GM06990 (cell line): ENCODE measurements around the gene MR1.
A peak's percentile ranks its signal among the peaks of the same experiment; 100 is the strongest.

ENCODE experiments used
- DNase-seq: peaks from one replicate; pipeline ENCODE4 v3.0.0-alpha.2; 2011; ENCODE audit not compliant: insufficient read length; ENCODE audit errors: extremely low read depth
- H3K27me3 ChIP-seq: replicated peaks from 2 replicates; pipeline ENCODE4 v1.6.0; 2011; ENCODE audit warnings: low read length; ENCODE audit not compliant: control insufficient read depth, insufficient read depth
- H3K36me3 ChIP-seq: 2 replicates; pipeline ENCODE4 v1.5.1; 2011; ENCODE audit warnings: low read length; ENCODE audit not compliant: control insufficient read depth, insufficient read depth
- H3K4me3 ChIP-seq: replicated peaks from 2 replicates; pipeline ENCODE4 v1.5.1; 2011; ENCODE audit warnings: low read depth, mild to moderate bottlenecking, control low read depth, low read length
- CTCF ChIP-seq: IDR thresholded peaks from 2 replicates; pipeline ENCODE4 v1.5.1; 2011; ENCODE audit warnings: low read length, control low read depth, mild to moderate bottlenecking, inconsistent platforms; ENCODE audit not compliant: insufficient read depth, poor library complexity, severe bottlenecking

MR1 gene

GRCh38 chr1:181097242-181097641 is 63.5 kb downstream of the MR1 start:
- no peak for DNase-seq
- no peaks in the 10 kb centered on the region for H3K27me3 ChIP-seq
- H3K36me3 ChIP-seq = peaks cover 10% of the 10 kb centered on the region
- H3K4me3 ChIP-seq = no peak overlapping the region
- TF ChIP-seq CTCF = no peak

- DNase-seq = peak; percentile 81
- Histone ChIP-seq H3K4me3 (peak overlapping the region; percentile 23), H3K27me3 (no peaks in the 10 kb centered on the region), H3K36me3 (peaks cover 4% of the 10 kb centered on the region; the same call in 1 of the 2 replicates)
- no peak for TF ChIP-seq CTCF
Measured at GRCh38 chr1:181099152-181100014, 65.6 kb downstream of the MR1 start.

GRCh38 chr1:181100015-181100905 is 66.5 kb downstream of the MR1 start:
- TF ChIP-seq CTCF = no peak
- peak; percentile 70 for DNase-seq
- Histone ChIP-seq H3K27me3 (no peaks in the 10 kb centered on the region), H3K36me3 (peaks cover 1% of the 10 kb centered on the region; the same call in 1 of the 2 replicates), H3K4me3 (peak overlapping the region; percentile 23)

- no peaks in the 10 kb centered on the region for H3K27me3 ChIP-seq
- DNase-seq = no peak
- H3K4me3 ChIP-seq = no peak overlapping the region
- TF ChIP-seq CTCF = no peak
- no peaks in the 10 kb centered on the region for H3K36me3 ChIP-seq
Measured at GRCh38 chr1:181100934-181101333, 67.2 kb downstream of the MR1 start.

- no peak for TF ChIP-seq CTCF
- Histone ChIP-seq H3K27me3 (no peaks in the 10 kb centered on the region), H3K4me3 (no peak overlapping the region), H3K36me3 (no peaks in the 10 kb centered on the region)
- DNase-seq = no peak
Measured at GRCh38 chr1:181101581-181102226, 67.9 kb downstream of the MR1 start.
